Hematopoietic multipotent progenitor cell treated with erythropoietin and hydrocortisone succinate and interleukin-3 and kit ligand, for 6 days (in vitro differentiated cells): ENCODE measurements around the gene SYNGR1.
"Not testable (repeated sequence)": the region's sequence is repeated elsewhere in the genome, so short reads cannot be mapped to it uniquely, and the experiment has no call there.

Source experiments
- DNase-seq: peaks from one replicate; pipeline ENCODE4 v3.0.0-alpha.2; 2015

The SYNGR1 gene

GRCh38 chr22:39317084-39317774 is 32.6 kb upstream of the SYNGR1 start:
- peak; percentile 75 for DNase-seq

DNA sequence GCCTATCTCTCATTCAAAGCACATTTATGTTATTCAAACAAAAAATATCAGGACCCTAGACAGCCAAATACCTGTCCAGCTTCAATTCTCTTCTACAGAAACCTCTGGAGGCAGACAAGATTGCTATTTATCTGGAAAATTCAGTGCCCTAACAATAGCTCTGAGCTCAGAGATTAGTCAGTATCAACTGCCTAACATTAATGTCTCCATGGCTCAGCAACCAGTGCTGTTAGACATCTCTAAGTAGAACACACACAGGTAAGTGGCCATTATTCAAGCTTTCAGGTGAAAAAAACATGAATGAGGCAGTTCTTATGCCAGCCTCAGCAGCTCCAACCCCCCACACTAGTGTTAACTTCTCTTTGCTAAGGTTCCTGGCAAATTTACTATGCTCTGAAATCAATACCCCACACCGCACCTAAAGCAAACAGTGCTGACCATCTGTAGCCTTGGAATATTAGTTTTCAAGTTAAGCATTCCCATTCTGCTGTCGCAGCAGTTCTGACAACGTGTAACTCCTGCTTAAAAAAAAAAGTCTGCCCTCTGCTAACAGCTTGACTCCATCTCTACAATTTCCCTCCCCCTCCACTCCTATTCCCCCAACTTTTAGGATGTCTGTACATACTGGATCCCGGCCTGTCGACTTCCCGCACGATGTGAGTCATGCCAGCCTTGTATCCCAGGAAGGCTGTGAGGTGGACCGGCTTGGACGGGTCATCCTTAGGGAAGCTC is 31.9 kb upstream of the SYNGR1 start:
- DNase-seq = peak; percentile 50

- peak; percentile 71 for DNase-seq
These were observed 31.1 kb upstream of the SYNGR1 start for GRCh38 chr22:39318507-39319283.

DNA sequence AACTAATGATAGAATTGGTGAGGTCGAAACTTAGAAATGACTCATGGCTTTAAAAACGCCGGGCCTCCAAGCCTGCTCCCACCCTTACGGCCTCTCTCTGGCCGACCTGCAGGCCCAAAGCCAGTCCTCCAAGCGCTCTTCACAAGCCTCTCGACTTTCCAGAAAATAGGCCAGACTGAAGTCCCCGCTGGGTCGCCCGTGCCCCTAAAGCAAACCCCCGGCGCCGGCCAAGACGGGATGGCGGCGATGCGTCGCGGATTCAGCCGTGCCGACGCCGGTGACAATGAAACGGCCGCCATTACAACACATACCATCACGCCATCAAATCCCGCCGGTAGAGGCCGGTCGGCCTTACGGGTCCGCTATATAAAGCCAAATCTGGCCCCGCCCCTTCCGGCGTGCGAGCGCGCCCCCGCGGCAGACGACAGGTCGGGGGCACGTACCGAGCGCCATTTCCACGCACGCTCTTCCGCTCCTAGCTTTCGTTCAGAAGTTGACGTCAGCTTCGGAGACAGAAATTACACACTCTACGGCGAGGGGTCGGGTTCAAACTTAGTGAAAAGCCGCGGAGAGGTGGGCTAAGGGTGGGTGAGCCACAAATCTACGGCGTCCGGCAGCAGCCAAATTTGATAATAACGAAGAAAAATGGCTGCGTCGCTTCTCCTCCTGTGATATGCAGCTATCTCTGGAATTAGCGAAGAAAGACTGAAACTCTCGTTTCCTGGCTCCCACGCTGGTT is 30.3 kb upstream of the SYNGR1 start, which contains the start of gene RPL3:
Gene RPL3 (minus strand): TSS at position 340 of the 739 bp plus-strand sequence. CDS start 26 bp downstream, at position 314.
- DNase-seq = peak; percentile 99

DNA sequence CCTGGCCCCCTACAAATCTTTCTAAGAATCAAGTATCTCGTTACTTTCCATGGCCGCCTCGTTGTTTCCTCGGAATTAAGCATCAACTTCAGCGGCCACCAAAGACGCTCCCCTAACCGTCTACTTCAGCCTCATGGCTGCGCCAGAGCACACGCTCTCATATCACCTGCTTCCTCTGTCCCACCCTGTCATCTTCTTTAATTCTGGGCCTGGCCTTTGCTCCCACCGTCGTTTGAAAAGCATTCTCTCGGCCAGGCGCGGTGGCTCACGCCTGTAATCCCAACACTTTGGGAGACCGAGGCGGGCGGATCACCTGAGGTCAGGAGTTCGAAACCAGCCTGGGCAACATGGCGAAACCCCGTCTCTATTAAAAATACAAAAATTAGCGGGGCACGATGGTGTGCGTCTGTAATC is 29.2 kb upstream of the SYNGR1 start:
- DNase-seq = not testable (repeated sequence)

- DNase-seq = no peak
These were observed 24.3 kb upstream of the SYNGR1 start for GRCh38 chr22:39325392-39325932.

DNA sequence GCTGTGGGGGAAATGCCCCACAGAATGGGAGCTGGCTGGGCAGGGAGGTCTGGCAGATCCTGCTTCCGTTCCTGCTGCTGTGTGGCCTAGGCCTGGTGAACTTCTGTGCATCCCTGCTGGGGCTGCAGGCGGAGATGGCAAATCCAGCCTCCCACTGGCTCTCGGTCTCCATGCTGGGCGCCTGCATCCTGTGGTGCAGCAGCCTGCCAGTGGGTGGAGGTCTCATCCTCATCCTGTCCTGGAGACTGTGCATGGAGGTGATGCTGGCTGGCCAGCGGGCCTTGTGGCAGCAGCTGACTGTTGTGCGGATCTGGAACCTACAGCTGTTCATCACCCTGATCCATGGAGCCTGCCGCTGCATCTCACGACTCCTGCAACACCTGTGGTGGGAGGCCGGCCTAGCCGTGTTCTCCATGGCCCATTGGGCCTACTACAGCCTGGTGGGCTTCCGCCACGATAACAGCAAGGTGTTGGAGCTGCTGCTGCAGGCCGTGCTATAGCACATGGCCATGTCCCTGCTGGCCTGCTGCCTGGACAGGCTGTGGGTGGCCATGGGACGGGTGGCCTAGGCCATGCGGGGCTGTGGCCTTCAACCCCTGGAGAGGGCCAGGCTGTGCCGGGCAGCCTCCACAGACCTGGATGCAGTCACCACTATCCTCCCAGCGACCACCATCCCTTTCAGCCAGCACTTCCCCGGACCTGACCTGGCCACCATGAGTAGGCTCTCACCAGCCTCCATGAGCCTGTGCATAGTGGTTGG is 21.6 kb upstream of the SYNGR1 start:
- no peak for DNase-seq

DNA sequence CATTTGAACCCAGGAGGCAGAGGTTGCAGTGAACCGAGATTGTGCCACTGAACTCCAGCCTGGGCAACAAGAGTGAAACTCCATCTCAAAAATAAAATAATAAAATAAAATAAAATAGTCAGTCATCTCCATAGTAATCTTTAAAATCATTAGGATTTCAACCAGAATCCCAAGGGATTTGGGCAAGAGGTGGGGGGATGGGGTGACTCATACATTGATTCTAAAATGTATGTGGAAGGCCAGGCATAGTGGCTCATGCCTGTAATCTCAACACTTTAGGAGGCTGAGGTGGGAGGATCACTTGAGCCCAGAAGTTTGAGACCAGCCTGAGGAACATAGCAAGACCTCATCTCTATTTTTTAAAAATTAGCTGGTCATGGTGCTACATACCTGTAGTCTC is 19.2 kb upstream of the SYNGR1 start:
- not testable (repeated sequence) for DNase-seq

GRCh38 chr22:39332441-39333064 is 17.2 kb upstream of the SYNGR1 start:
- DNase-seq = peak; percentile 46

DNA sequence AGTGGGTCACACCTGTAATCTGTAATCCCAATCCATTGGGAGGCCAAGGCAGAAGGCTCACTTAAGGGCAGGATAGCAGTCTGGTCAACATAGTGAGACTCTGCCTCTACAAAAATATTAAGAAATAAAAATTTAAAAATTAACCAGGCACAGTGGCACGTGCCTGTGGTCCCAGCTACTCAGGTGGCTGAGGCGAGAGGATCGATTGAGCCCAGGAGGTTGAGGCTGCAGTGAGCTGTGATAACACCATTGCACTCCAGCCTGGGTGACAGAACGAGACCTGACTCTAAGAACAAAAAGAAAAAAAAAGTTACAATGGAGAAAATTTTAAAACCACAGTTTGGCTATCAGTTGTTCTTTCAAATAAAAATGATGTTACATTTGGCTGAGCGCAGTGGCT is 13.4 kb upstream of the SYNGR1 start:
- DNase-seq = no peak

DNA sequence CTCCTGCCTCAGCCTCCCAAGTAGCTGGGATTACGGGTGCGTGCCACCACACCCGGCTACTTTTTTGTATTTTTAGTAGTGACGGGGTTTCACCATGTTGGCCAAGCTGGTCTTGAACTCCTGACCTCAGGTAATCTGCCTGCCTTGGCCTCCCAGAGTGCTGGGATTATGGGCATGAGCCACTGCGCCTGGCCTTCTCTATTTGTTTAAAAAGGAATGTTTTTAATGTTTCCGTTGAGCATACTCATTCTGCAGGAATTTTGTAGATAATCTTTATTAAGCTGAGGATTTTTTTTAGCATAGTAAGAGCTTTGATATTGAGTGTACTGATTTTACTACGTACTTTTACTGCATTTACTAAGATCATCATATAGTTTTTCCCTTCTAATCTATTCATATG is 10.0 kb upstream of the SYNGR1 start:
- DNase-seq = not testable (repeated sequence)

DNA sequence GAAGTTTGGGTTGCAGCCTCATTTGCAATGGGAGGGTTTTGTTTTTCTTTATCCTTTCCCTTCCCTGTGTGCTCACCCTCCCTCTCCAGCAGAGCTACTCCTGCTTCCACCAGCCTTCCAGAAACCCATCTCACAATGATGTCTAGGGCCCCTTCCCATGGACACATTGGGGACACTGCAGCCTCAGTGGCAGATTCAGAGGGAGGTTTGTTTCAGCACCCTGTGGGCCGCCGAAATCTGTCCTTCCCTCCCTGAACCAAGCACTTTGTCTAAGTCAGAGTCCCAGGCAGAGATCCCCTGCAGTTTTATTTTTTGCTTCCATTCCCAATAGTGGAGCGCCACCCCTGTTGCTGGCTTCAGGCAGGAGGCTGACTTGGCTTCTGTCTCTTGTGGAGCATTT is 8.6 kb upstream of the SYNGR1 start:
- no peak for DNase-seq

DNA sequence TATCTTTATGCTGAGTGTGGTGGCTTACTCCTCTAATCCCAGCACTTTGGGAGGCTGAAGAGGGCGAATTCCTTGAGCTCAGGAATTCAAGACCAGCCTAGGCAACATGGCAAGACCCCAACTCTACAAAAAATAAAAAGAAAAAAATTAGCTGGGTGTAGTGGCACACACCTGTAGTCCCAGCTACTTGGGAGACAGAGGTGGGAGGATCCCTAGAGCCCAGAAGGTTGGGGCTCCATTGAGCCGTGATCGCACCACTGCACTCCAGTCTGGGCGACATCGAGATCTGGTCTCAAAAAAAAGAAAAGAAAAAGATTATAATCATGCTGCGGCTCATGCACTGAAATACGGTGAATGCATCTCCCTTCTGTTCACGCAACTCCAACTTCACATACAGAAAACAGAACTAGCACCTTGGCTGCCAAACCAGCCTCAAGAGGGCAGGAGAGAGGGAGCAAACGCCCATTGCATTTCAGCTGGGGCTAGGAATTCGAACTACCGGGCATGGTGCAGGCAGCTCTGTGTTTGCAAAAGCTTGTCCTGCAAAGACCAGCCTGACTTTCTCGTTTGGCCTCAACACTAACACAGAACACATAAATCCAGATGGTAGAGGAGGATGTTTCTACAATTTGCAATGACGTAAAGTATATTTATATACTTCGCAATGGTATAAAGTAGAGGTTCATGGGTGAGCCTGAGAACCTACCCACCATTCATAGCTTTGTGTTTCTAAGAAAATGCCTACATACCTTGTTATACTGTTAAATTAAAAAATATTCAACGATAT is 6.3 kb upstream of the SYNGR1 start:
- peak; percentile 91 for DNase-seq

DNA sequence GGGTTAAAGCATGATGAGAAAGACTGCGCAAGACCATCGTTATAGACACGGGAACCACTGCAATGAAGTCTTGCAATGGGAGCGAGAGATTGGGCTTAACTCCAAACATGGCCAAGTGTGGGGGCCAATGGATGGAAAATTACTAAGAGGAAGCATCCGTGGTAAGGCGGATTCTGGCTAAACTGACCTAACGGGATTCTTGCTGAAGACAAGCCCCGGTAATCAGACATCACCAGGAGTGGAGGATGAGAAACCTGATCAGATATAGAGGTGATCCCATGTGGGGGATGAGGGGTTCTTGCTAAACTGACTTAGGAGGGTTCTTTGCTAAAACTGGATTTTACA is 5.8 kb upstream of the SYNGR1 start:
- DNase-seq = no peak

DNA sequence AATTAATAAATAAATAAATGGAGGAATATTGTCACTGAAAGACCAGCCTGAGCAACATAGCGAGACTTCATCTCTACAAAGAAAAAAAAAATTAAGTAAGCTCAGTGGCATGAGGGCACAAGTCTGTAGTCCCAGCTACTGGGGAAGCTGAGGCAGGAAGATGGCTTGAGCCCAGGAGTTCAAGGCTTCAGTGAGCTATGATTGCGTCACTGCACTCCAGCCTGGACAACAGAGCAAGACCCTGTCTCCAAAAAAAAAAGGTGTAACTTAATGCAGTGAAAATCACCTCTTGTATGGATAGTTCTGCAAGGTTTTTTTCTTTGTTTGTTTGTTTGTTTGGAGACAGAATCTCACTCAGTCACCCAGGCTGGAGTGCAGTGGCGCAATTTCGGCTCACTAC is 4.6 kb upstream of the SYNGR1 start:
- DNase-seq = no peak

DNA sequence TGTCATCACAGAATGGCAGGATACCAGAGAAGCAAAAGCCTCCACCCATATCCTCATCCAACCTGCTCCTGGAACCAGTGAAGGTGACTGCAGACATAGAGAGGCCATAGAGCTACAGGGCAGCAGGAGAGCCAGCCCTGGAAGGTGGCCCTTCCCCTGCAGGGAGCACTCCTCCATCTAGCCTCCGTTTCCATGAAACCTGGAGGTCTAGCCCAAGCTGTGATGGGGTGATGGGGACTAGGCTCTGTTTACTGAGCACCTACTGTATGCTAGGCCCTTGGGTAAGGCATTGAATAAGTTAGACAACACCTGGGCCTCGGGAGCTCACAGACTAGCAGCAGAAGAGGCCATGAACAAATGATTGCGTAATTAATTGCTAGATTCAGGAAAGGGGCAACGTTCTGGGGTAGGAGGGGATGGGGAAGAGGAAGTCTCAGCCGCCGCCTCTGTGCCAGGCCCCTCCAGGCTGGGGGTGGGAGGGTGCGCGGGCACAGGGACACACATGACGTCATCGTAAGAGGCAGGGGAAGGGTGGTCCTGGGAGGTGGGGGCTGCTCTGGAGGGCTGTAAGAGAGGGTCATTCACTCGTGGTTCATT is 784 bp upstream of the SYNGR1 start:
- DNase-seq = peak; percentile 63

- DNase-seq = peak; percentile 69
These were observed 255 bp upstream of the SYNGR1 start for GRCh38 chr22:39349506-39349966.

DNA sequence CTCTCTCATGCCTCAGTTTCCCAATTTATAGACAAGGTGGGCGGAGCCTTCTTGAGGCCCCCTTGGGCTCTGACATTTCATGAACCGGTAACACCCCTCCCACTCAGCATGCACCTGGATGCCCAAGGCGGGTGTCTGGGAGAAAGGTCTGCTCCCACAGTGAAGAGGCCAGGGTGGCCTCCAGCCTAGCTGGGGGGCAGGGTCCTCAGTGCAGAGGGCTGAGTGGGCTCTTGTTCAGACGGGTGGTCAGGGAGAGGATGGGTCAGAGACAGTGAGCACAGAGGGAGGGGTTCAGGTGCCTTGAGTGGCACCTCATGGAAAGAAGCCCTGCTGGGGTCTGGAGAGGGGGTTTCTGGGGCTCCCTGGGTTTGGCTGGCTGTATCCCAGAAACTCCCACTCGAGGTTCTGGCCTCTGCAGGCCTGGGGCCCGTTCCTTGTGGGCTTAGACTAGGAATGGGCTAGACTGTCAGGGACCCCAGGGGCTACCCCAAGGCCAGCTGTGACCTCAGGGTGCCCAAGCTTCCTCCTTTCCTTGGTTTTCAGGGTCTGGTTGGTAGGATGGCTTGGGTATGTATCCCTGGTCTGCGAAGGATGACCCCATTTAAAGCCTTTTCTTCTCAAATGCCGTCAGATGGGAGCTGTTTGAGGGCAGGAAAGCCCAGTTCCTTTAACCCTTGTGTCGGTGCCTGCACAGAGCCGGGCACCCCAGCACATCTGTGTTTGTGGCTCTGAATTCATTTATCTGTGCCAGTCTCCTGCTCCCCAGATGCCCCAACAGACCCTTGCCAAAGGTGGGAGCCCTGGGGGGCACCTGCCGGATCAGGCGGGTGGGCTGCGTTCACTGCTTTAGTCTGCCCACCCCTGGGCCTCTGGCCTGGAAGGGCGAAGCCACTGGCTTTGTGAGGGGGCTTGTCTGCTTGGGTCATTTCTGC is 1.2 kb downstream of the SYNGR1 start:
- DNase-seq = peak; percentile 44

GRCh38 chr22:39351689-39352214 is 2.0 kb downstream of the SYNGR1 start:
- peak; percentile 62 for DNase-seq
